OCI-LY1 (cell line): ENCODE data around the gene GIMAP6.

ENCODE experiments used
- CTCF ChIP-seq: fragments of 200-600 bp; sonication (generic), shearing (Covaris generic); IDR thresholded peaks from 2 replicates; pipeline ENCODE4 v1.5.1; 2017; ENCODE audit warnings: mild to moderate bottlenecking, antibody characterized with exemption, low read length, moderate library complexity, mixed read lengths
- EZH2 ChIP-seq: fragments of 200-600 bp; sonication (generic), shearing (Covaris generic); IDR thresholded peaks from 2 replicates; pipeline ENCODE4 v1.8.0; 2017; ENCODE audit warnings: borderline replicate concordance, mixed run types, mild to moderate bottlenecking, antibody characterized with exemption, low read length, moderate library complexity, mixed read lengths

- TF ChIP-seq CTCF (no peak), EZH2 (no peak)
Measured at GRCh38 chr7:150587551-150587950, 44.6 kb downstream of the GIMAP6 start.
